ENCODE results near the gene TBC1D1. TPM values are rescaled to one million over a fixed set of nuclear protein-coding genes. Genes with fewer than 3 reads are reported as not detected.
A peak's percentile ranks its signal among the peaks of the same experiment; 100 is the strongest.
"Not testable (repeated sequence)": the region's sequence is repeated elsewhere in the genome, so short reads cannot be mapped to it uniquely, and the experiment has no call there.

The TBC1D1 gene
- total RNA-seq, 1 donor = 72.6 TPM

DNA sequence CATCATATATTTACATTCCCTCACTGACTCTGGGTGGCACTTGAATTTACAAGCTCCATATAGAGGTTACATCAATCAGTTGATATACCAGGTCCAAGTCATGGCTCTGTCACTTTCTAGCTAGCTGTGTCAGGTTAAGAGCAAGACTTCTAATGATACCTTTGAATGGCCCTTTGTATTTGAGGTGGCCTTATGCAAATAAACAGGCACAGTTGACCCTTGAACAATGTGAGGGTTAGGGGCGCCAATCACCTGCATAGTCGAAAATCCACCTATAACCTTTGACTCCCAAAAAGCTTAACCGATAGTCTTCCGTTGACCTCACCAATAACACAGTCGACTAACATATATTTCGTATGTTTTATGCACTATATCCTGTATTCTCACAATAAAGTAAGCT lies 68.0 kb downstream of the TBC1D1 start:
- Histone ChIP-seq H3K9me3 (ENCODE audit: low read depth, low read length) (no peaks in the 10 kb centered on the region), H3K27me3 (ENCODE audit: insufficient read depth, low read length) (no peaks in the 10 kb centered on the region), H3K4me1 (ENCODE audit: insufficient read depth, low read length) (peaks cover 2% of the 10 kb centered on the region), H3K4me3 (ENCODE audit: low read length) (no peak overlapping the region)

DNA sequence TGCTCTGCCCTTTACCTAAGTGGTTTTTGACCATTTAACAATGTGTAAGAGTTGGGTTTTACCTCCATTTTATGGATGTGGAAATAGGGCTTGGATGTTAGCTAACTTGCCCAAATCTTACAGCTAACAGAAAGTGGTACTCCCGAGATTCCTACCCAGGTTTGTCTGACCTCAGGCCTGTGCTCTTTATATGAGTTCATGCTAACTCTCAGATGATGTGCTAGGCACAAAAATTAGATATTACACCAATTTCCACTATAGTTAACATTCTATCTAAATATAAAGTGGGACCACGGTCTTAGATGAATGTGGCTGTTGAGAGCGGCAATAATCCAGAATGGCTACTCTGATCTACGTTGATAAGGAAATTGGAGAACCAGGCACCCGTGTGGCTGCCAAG lies 69.2 kb downstream of the TBC1D1 start, which contains the start of gene PTTG2:
Gene PTTG2, plus strand, starts transcription at position 301 of the 400 bp plus-strand sequence. Its CDS starts 37 bp downstream, at position 338.
- H3K27me3 ChIP-seq (ENCODE audit: insufficient read depth, low read length) = no peaks in the 10 kb centered on the region
- peaks cover 14% of the 10 kb centered on the region for H3K4me1 ChIP-seq (ENCODE audit: insufficient read depth, low read length)
- H3K4me3 ChIP-seq (ENCODE audit: low read length) = no peak within 1 kb of the TSS
- H3K9me3 ChIP-seq (ENCODE audit: low read depth, low read length) = no peaks in the 10 kb centered on the region

DNA sequence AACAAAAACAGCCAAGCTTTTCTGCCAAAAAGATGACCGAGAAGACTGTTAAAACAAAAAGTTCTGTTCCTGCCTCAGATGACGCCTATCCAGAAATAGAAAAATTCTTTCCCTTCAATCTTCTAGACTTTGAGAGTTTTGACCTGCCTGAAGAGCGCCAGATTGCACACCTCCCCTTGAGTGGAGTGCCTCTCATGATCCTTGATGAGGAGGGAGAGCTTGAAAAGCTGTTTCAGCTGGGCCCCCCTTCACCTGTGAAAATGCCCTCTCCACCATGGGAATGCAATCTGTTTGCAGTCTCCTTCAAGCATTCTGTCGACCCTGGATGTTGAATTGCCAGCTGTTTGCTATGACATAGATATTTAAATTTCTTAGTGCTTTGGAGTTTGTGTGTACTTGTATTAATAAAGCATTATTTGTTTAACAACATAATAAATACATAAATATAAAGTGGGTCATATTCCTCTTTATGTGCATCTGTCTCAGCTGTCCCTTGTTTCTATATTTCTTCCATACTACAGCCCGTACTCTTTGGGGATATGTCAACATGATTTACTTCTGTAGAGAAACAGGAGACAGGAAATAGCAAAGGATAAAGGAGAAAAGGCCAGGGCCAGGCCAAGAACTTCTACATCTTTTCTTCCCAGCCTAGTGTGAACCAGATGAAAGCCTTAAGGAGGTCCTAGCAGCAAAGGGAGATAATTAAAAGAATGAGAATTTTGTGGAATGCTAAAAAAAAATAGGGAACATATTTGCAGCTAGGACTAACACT lies 70.0 kb downstream of the TBC1D1 start:
- no peak overlapping the region for H3K4me3 ChIP-seq (ENCODE audit: low read length)
- peaks cover 15% of the 10 kb centered on the region for H3K4me1 ChIP-seq (ENCODE audit: insufficient read depth, low read length)
- no peaks in the 10 kb centered on the region for H3K9me3 ChIP-seq (ENCODE audit: low read depth, low read length)
- no peaks in the 10 kb centered on the region for H3K27me3 ChIP-seq (ENCODE audit: insufficient read depth, low read length)

DNA sequence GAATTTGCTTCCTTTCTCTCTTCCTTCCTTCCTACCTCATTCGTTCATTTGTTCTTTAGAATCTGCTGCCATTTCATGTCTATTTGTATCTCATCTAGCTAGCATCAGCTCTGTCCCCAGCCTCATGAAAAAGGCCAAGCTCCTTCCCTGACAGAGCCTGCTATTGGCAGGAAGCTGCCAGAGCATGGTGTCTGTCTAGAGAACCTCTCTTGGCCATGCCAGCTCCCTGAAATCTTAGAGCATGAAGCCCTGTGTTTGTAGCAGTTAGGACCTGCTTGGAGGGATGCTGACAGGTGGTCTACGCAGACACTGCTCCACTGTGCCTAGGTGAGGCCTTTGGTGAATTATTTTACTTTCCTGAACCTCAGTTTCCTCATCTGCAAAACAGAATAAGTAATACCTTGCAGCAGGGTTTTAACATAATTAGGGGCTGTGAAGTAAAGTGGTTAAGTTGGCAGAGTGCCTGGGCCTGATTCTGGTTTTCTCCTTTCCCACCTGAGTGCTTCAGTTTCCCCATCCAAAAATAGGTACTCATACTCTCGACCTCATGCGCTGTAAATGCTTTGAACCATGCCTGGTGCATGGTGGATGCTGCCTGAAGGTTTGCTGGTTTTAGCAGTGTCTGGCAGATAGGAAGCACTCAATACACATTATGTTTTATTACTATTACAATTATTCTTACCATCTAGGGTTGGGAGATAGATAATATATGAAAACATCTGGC lies 74.0 kb downstream of the TBC1D1 start:
- Histone ChIP-seq H3K4me3 (ENCODE audit: low read length) (no peak overlapping the region), H3K4me1 (ENCODE audit: insufficient read depth, low read length) (peaks cover 15% of the 10 kb centered on the region), H3K9me3 (ENCODE audit: low read depth, low read length) (no peaks in the 10 kb centered on the region), H3K27me3 (ENCODE audit: insufficient read depth, low read length) (no peaks in the 10 kb centered on the region)

DNA sequence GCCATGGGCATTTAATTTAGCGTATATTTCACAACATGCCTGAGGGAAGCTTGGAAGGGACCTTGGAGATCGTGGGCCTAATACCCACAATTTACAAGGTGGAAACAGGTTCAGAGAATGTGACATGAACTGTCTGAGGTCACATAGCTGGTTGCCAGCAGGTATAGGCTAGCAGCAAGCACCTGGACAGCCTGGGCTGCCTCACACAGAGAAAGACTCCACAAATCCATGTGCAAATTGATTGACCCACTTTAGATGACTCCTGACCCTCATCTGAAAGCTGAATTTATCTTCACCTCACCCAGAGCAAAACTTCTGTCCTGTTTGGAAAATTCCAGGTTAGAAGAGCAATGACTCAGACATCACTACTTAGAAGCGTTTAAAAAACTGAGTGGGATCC lies 75.2 kb downstream of the TBC1D1 start:
- H3K9me3 ChIP-seq (ENCODE audit: low read depth, low read length) = no peaks in the 10 kb centered on the region
- no peaks in the 10 kb centered on the region for H3K27me3 ChIP-seq (ENCODE audit: insufficient read depth, low read length)
- H3K4me1 ChIP-seq (ENCODE audit: insufficient read depth, low read length) = peaks cover 26% of the 10 kb centered on the region

DNA sequence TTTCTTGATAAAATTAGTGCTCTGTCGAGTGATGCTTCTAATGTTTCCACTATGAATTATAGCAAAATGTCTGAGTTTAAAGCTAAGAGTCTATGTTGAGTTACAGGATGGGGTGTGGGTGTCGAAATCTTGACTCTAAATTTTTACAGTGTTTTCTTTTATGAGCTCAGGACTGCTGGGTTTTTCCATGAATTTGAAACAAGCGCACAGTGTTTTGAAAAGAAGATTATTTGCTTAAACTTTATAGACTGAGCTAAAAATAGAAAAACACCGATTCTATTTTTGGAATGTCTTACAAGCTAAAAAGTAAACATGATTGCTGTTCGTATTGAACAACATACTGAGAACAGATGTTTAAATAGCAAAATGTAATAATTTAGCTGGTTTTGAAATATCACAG lies 76.9 kb downstream of the TBC1D1 start:
- Histone ChIP-seq H3K4me3 (ENCODE audit: low read length) (no peak overlapping the region), H3K4me1 (ENCODE audit: insufficient read depth, low read length) (peaks cover 26% of the 10 kb centered on the region), H3K27me3 (ENCODE audit: insufficient read depth, low read length) (no peaks in the 10 kb centered on the region), H3K9me3 (ENCODE audit: low read depth, low read length) (no peaks in the 10 kb centered on the region)

More for the DNA sequence above, 75.2 kb downstream of the TBC1D1 start:
- H3K4me3 ChIP-seq (ENCODE audit: low read length) = no peak overlapping the region

DNA sequence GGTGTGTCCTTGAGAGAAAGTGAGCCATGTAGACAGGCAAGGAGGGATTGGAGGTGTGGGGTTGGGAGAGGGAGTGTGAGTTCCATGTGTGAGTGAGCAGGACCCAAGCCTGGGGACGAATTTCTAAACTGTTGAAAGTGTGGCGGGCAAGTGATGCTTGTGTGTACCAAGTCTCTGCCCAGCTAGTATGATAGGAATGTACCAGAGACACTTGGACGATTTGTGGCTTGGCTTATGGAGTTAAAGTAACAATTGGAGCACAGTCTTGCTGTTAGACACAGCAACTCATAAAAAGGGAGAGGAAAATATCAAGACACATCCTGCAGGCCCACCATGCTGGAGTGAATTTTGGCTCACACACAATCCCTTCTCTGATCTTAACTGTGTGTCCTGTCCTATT lies 77.9 kb downstream of the TBC1D1 start:
- Histone ChIP-seq H3K4me3 (ENCODE audit: low read length) (no peak overlapping the region), H3K27me3 (ENCODE audit: insufficient read depth, low read length) (no peaks in the 10 kb centered on the region), H3K4me1 (ENCODE audit: insufficient read depth, low read length) (peaks cover 26% of the 10 kb centered on the region), H3K9me3 (ENCODE audit: low read depth, low read length) (no peaks in the 10 kb centered on the region)

DNA sequence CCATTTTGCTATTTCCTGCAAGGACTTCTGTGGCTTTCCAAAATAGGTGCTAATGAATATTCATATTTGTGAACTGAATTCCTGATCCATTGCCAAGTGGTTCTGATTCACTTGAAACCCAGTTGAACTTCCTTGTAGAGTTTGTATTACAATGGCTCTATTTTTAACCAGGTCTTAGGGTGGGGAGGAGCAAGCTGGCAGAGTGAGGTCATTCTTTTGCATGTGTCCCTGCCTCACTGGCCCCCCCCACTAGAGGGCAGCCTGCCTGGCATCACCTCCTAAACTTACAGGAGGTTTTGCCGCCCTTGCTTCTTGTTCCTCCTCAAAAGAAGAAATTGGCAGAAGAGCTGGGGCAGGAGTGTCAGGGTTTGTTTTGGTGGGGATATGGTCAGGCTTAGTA lies 79.8 kb downstream of the TBC1D1 start:
- H3K4me1 ChIP-seq (ENCODE audit: insufficient read depth, low read length) = peaks cover 11% of the 10 kb centered on the region
- no peaks in the 10 kb centered on the region for H3K27me3 ChIP-seq (ENCODE audit: insufficient read depth, low read length)
- no peak overlapping the region for H3K4me3 ChIP-seq (ENCODE audit: low read length)
- no peaks in the 10 kb centered on the region for H3K9me3 ChIP-seq (ENCODE audit: low read depth, low read length)

DNA sequence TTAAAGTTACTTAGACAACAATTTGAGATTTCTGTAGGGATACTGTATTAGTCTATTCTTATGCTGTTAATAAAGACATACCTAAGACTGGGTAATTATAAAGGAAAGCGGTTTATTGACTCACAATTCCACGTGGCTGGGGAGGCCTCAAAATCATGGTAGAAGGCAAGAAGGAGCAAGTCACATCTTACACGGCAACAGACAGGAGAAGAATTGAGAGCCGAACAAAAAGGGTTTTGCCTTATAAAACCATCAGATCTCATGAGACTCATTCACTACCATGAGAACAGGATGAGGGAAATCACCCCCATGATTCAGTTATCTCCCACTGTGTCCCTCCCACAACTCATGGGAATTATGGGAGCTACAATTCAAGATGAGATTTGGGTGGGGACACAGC lies 80.3 kb downstream of the TBC1D1 start:
- H3K27me3 ChIP-seq (ENCODE audit: insufficient read depth, low read length) = no peaks in the 10 kb centered on the region
- no peaks in the 10 kb centered on the region for H3K9me3 ChIP-seq (ENCODE audit: low read depth, low read length)
- H3K4me1 ChIP-seq (ENCODE audit: insufficient read depth, low read length) = peaks cover 11% of the 10 kb centered on the region
- H3K4me3 ChIP-seq (ENCODE audit: low read length) = no peak overlapping the region

DNA sequence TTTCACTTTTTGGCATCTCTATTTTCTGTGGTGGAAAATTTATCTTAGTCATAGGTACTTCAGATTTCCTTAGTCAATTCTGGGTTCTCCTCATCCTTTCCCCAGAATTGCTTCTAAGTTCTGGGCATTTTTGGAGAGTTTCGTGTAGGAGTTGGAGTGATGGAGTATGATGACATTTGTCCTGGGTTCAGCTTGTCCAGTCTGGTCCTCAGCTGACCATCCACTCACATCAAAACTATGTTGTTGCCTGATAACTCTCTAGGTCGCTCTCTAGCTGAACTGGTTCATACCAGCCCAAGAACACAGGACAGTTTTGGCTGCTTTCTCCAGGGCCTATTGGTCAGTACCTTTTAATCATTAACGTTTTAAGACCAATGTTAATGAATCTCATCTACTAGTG lies 82.6 kb downstream of the TBC1D1 start:
- Histone ChIP-seq H3K27me3 (ENCODE audit: insufficient read depth, low read length) (no peaks in the 10 kb centered on the region), H3K4me3 (ENCODE audit: low read length) (no peak overlapping the region), H3K4me1 (ENCODE audit: insufficient read depth, low read length) (peaks cover 22% of the 10 kb centered on the region), H3K9me3 (ENCODE audit: low read depth, low read length) (no peaks in the 10 kb centered on the region)

DNA sequence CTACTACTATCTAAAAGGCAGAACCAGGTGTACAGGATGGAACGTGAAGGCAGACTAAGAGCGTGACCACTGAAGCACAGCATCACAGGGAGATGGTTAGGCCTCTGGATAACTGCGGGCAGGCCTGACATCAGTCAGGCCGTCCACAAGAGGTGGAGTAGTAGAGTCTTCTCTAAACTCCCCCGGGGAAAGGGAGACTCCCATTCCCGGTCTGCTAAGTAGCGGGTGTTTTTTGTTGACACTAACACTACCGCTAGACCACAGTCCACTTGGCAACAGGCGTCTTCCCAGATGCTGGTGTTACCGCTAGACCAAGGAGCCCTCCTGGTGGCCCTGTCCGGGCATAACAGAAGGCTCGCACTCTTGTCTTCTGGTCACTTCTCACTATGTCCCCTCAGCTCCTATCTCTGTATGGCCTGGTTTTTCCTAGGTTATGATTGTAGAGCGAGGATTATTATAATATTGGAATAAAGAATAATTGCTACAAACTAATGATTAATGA lies 84.5 kb downstream of the TBC1D1 start:
- H3K4me3 ChIP-seq (ENCODE audit: low read length); H3K27me3 ChIP-seq (ENCODE audit: insufficient read depth, low read length); H3K9me3 ChIP-seq (ENCODE audit: low read depth, low read length): not testable (repeated sequence)
- peaks cover 30% of the 10 kb centered on the region for H3K4me1 ChIP-seq (ENCODE audit: insufficient read depth, low read length)

DNA sequence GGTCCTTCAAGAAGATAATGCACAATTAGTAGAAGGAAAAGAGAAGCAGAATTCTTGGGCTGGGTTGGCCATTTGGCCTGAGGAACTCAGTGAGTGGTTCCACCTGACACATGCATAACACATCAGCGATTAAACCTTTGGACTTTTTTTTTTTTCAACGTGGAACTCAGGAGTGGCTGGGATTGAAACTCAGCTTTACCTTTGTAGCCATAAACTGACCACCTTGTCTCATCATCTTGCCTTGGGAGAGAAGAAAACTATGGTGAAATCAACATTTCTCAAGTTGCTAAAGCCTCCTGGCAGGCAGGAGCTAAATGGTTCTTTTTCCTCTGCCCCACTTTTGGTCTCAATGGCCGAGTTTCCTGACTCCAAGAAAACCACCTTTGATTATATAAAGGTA lies 85.6 kb downstream of the TBC1D1 start:
- Histone ChIP-seq H3K4me1 (ENCODE audit: insufficient read depth, low read length) (peaks cover 26% of the 10 kb centered on the region), H3K9me3 (ENCODE audit: low read depth, low read length) (no peaks in the 10 kb centered on the region), H3K4me3 (ENCODE audit: low read length) (peak overlapping the region; percentile 23), H3K27me3 (ENCODE audit: insufficient read depth, low read length) (no peaks in the 10 kb centered on the region)

DNA sequence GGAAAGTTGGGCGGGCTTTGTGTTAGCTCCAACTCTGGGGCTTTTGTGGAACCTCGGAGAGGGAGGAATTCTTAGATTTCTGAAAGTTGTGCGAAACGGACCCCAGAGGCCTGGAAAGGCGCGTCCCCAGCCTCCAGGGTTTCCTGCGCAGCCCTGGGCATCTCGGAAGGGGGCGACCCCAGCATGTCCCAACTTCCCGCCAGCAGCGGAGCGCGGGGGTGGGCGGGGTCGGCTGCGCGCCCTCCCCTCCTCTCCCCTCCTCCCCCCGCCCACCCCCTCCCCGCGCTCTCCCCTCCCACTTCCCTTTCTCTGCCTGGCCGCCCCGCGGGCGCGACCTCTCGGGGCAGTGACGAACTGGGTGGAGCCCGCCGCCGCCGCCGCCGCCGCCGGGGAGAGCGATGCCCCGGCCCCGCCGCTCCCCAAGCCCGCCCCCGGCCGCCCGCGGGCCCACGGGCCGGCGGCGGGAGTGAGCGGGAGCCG lies 86.1 kb downstream of the TBC1D1 start:
- Histone ChIP-seq H3K9me3 (ENCODE audit: low read depth, low read length) (no peaks in the 10 kb centered on the region), H3K4me3 (ENCODE audit: low read length) (peak overlapping the region; percentile 61), H3K27me3 (ENCODE audit: insufficient read depth, low read length) (no peaks in the 10 kb centered on the region), H3K4me1 (ENCODE audit: insufficient read depth, low read length) (peaks cover 30% of the 10 kb centered on the region)

DNA sequence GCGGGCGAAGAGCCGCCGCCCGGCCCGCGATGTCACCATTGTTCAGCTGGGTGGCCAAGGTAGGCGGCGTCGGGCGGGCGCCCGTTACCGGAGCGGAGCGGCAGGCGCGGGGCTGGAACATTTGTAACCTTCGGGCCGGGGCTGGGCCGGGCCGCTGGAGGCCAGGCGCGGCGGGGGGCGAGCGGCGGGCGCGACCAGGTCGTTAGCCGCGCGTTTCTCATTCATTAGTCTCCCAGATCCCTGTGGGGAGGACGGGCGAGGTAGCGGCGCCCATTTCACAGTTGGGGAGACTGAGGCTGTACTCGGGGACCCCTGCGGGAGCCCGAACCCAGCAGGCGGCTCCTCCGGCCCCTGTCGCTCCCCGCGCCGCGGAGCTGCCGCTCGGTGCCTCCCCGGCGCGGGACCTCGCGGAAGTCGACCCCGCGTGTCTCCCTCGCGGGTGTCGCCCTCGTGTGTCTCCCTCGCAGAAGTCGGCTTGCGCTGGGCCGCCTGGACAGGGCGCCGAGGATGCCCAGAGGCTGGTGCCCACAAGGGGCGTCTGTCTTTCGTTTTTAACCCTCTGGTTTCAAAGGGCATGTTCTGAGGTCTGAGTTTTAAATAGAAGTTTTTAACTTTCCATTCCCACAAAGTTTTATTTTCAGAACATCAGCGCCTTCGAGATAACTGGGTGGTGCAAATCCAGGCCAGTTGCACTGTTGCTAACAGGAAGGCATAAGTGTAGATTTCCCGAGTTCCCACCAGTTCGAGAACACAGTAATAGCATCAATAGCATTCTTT lies 86.8 kb downstream of the TBC1D1 start:
- H3K9me3 ChIP-seq (ENCODE audit: low read depth, low read length) = no peaks in the 10 kb centered on the region
- peak overlapping the region; percentile 61 for H3K4me3 ChIP-seq (ENCODE audit: low read length)
- H3K27me3 ChIP-seq (ENCODE audit: insufficient read depth, low read length) = no peaks in the 10 kb centered on the region
- H3K4me1 ChIP-seq (ENCODE audit: insufficient read depth, low read length) = peaks cover 36% of the 10 kb centered on the region
